ENCODE results near the gene RAB7B. TPM values are rescaled to one million over a fixed set of nuclear protein-coding genes. Genes with fewer than 3 reads are reported as not detected.

Gene RAB7B
- total and polyA plus RNA-seq, 2 donors = 6.4 to 8.6 TPM

- no peak overlapping the region for H3K4me3 ChIP-seq (ENCODE audit: low read length in 2 of 2)
- H3K27me3 ChIP-seq (ENCODE audit: control insufficient read depth in 2 of 2, insufficient read depth in 1 of 2, low read length in 1 of 2) = peaks cover 0 to 22% of the 10 kb centered on the region in 2 donors
- H3K4me1 ChIP-seq (ENCODE audit: control insufficient read depth in 2 of 2, insufficient read depth in 2 of 2, low read length in 2 of 2) = no peaks in the 10 kb centered on the region
- no peak for DNase-seq (ENCODE audit: low read depth in 6 of 9, low spot score in 9 of 9)
- WGBS = 71% methylated on average over 7 of the region's 7 CpGs
- H3K9me3 ChIP-seq (ENCODE audit: control insufficient read depth in 2 of 2, insufficient read depth in 1 of 2, low read length in 1 of 2) = no peaks in the 10 kb centered on the region
- no peak overlapping the region for H3K27ac ChIP-seq (ENCODE audit: low read depth in 1 of 2, low read length in 1 of 2)
- H3K36me3 ChIP-seq (ENCODE audit: control insufficient read depth in 2 of 2, insufficient read depth in 2 of 2, low read length in 1 of 2) = no peaks in the 10 kb centered on the region
Observed at GRCh38 chr1:205933671-205934618, 69.2 kb downstream of the RAB7B start.

- Histone ChIP-seq H3K4me1 (ENCODE audit: control insufficient read depth in 2 of 2, insufficient read depth in 2 of 2, low read length in 2 of 2) (no peaks in the 10 kb centered on the region), H3K36me3 (ENCODE audit: control insufficient read depth in 2 of 2, insufficient read depth in 2 of 2, low read length in 1 of 2) (no peaks in the 10 kb centered on the region), H3K27me3 (ENCODE audit: control insufficient read depth in 2 of 2, insufficient read depth in 1 of 2, low read length in 1 of 2) (peaks cover 0 to 16% of the 10 kb centered on the region in 2 donors), H3K27ac (ENCODE audit: low read depth in 1 of 2, low read length in 1 of 2) (no peak overlapping the region), H3K9me3 (ENCODE audit: control insufficient read depth in 2 of 2, insufficient read depth in 1 of 2, low read length in 1 of 2) (no peaks in the 10 kb centered on the region), H3K4me3 (ENCODE audit: low read length in 2 of 2) (no peak overlapping the region)
- DNase-seq (ENCODE audit: low read depth in 6 of 9, low spot score in 9 of 9) = no peak
- WGBS = 95% methylated on average over 6 of the region's 6 CpGs
Observed at GRCh38 chr1:205932776-205933175, 70.4 kb downstream of the RAB7B start.

DNA sequence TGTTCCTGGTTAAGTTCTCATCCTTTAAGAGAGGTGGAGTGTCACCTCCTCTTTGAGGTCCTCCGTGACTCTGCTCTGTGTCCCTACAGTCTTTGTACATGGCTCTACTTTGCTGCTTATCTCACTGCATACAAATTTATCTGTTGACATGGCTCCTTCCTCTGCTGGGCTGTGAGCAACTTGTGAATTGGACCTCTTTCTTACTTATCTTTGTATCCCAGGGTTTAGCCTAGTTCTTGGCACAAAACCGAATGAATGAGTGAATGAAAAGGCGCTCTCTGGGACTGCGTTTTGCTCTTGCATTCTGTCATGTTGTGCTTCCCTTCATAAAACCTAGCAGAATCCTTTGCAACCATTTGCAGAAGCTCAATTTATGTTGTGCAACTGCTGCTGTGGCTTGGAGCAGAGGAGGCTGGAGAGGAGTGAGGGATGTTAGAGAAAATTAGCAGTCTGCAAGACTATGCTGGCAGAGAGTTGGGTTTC lies 72.4 kb downstream of the RAB7B start:
- 85% methylated on average over 4 of the region's 4 CpGs for WGBS
- H3K4me3 ChIP-seq (ENCODE audit: low read length in 2 of 2) = no peak overlapping the region
- no peaks in the 10 kb centered on the region for H3K9me3 ChIP-seq (ENCODE audit: control insufficient read depth in 2 of 2, insufficient read depth in 1 of 2, low read length in 1 of 2)
- H3K27me3 ChIP-seq (ENCODE audit: control insufficient read depth in 2 of 2, insufficient read depth in 1 of 2, low read length in 1 of 2) = peaks cover 0 to 9% of the 10 kb centered on the region in 2 donors
- H3K4me1 ChIP-seq (ENCODE audit: control insufficient read depth in 2 of 2, insufficient read depth in 2 of 2, low read length in 2 of 2) = no peaks in the 10 kb centered on the region
- DNase-seq (ENCODE audit: low read depth in 6 of 9, low spot score in 9 of 9) = no peak
- H3K36me3 ChIP-seq (ENCODE audit: control insufficient read depth in 2 of 2, insufficient read depth in 2 of 2, low read length in 1 of 2) = no peaks in the 10 kb centered on the region
- no peak overlapping the region for H3K27ac ChIP-seq (ENCODE audit: low read depth in 1 of 2, low read length in 1 of 2)

- H3K27ac ChIP-seq (ENCODE audit: low read depth in 1 of 2, low read length in 1 of 2) = no peak overlapping the region
- 97% methylated on average over 1 of the region's 1 CpG for WGBS
- no peak overlapping the region for H3K4me3 ChIP-seq (ENCODE audit: low read length in 2 of 2)
Observed at GRCh38 chr1:205930195-205930577, 73.0 kb downstream of the RAB7B start.

DNA sequence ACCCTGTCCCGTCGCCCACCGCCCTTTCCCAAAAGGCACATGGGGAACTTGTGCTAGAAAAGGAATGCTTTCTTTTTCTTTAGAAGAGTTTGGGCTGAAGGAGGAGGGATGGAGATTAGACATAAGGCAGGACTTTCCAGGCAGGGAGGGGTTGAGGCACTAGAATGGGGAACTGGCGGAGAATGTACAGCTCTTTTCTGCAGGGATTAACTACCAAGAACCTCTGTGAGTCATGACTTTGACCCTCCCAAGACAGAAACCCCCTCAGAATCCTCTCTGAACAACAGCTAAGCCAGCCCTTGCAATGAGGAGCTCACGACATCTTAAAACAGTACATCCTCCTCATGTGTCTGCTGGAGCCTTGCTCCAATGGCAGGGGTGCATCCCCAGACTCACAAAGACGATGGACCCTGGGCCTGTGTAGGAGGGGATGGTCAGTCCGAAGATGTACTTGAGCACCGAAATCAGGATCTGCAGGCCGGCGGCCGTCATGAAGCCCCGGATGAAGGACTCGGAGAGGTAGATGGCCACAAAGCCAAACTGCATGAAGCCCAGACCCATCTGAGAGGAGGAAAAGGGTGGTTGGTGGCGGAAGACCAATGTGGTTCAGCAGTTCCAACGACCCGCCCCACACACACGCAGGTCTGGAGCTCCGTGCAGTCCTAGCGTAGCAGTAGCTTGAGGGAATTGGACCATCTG lies 73.5 kb downstream of the RAB7B start:
- Histone ChIP-seq H3K9me3 (ENCODE audit: control insufficient read depth in 2 of 2, insufficient read depth in 1 of 2, low read length in 1 of 2) (no peaks in the 10 kb centered on the region), H3K4me3 (ENCODE audit: low read length in 2 of 2) (no peak overlapping the region), H3K27me3 (ENCODE audit: control insufficient read depth in 2 of 2, insufficient read depth in 1 of 2, low read length in 1 of 2) (peaks cover 0 to 6% of the 10 kb centered on the region in 2 donors), H3K27ac (ENCODE audit: low read depth in 1 of 2, low read length in 1 of 2) (no peak overlapping the region), H3K4me1 (ENCODE audit: control insufficient read depth in 2 of 2, insufficient read depth in 2 of 2, low read length in 2 of 2) (no peaks in the 10 kb centered on the region), H3K36me3 (ENCODE audit: control insufficient read depth in 2 of 2, insufficient read depth in 2 of 2, low read length in 1 of 2) (no peaks in the 10 kb centered on the region)
- DNase-seq (ENCODE audit: low read depth in 6 of 9, low spot score in 9 of 9) = no peak
- 97% methylated on average over 19 of the region's 19 CpGs for WGBS

More at GRCh38 chr1:205930195-205930577, 73.0 kb downstream of the RAB7B start:
- Histone ChIP-seq H3K4me1 (ENCODE audit: control insufficient read depth in 2 of 2, insufficient read depth in 2 of 2, low read length in 2 of 2) (no peaks in the 10 kb centered on the region), H3K36me3 (ENCODE audit: control insufficient read depth in 2 of 2, insufficient read depth in 2 of 2, low read length in 1 of 2) (no peaks in the 10 kb centered on the region), H3K9me3 (ENCODE audit: control insufficient read depth in 2 of 2, insufficient read depth in 1 of 2, low read length in 1 of 2) (no peaks in the 10 kb centered on the region), H3K27me3 (ENCODE audit: control insufficient read depth in 2 of 2, insufficient read depth in 1 of 2, low read length in 1 of 2) (peaks cover 0 to 6% of the 10 kb centered on the region in 2 donors)
- DNase-seq (ENCODE audit: low read depth in 6 of 9, low spot score in 9 of 9) = no peak

- 97% methylated on average over 5 of the region's 5 CpGs for WGBS
- Histone ChIP-seq H3K4me3 (ENCODE audit: low read length in 2 of 2) (no peak overlapping the region), H3K27ac (ENCODE audit: low read depth in 1 of 2, low read length in 1 of 2) (no peak overlapping the region), H3K36me3 (ENCODE audit: control insufficient read depth in 2 of 2, insufficient read depth in 2 of 2, low read length in 1 of 2) (no peaks in the 10 kb centered on the region), H3K9me3 (ENCODE audit: control insufficient read depth in 2 of 2, insufficient read depth in 1 of 2, low read length in 1 of 2) (no peaks in the 10 kb centered on the region), H3K4me1 (ENCODE audit: control insufficient read depth in 2 of 2, insufficient read depth in 2 of 2, low read length in 2 of 2) (no peaks in the 10 kb centered on the region), H3K27me3 (ENCODE audit: control insufficient read depth in 2 of 2, insufficient read depth in 1 of 2, low read length in 1 of 2) (peaks cover 0 to 4% of the 10 kb centered on the region in 2 donors)
- no peak for DNase-seq (ENCODE audit: low read depth in 6 of 9, low spot score in 9 of 9)
Observed at GRCh38 chr1:205928317-205928716, 74.9 kb downstream of the RAB7B start.

DNA sequence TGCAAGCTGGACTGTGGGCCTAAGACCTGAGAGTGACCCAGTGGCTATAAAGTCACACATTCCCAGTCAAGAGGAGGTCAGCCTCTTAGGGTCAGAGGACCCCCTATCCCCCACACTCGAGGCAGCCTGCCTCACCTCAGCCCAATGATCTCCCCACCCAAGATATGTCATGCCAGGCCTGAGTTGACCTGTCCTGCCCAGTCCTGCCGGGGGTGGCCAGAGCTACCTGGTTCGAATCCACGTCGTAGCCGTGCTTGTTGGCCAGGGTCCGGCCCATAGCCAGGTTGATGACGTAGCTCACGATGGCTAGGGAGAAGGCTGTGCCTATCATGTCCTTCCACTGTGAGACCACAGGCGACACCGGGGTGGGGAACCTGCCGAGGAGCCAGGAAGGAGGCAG lies 75.5 kb downstream of the RAB7B start:
- peaks cover 0 to 3% of the 10 kb centered on the region in 2 donors for H3K27me3 ChIP-seq (ENCODE audit: control insufficient read depth in 2 of 2, insufficient read depth in 1 of 2, low read length in 1 of 2)
- H3K36me3 ChIP-seq (ENCODE audit: control insufficient read depth in 2 of 2, insufficient read depth in 2 of 2, low read length in 1 of 2) = no peaks in the 10 kb centered on the region
- no peak overlapping the region for H3K4me3 ChIP-seq (ENCODE audit: low read length in 2 of 2)
- no peak overlapping the region for H3K27ac ChIP-seq (ENCODE audit: low read depth in 1 of 2, low read length in 1 of 2)
- H3K9me3 ChIP-seq (ENCODE audit: control insufficient read depth in 2 of 2, insufficient read depth in 1 of 2, low read length in 1 of 2) = no peaks in the 10 kb centered on the region
- DNase-seq (ENCODE audit: low read depth in 6 of 9, low spot score in 9 of 9) = no peak
- H3K4me1 ChIP-seq (ENCODE audit: control insufficient read depth in 2 of 2, insufficient read depth in 2 of 2, low read length in 2 of 2) = no peaks in the 10 kb centered on the region
- 97% methylated on average over 12 of the region's 12 CpGs for WGBS

DNA sequence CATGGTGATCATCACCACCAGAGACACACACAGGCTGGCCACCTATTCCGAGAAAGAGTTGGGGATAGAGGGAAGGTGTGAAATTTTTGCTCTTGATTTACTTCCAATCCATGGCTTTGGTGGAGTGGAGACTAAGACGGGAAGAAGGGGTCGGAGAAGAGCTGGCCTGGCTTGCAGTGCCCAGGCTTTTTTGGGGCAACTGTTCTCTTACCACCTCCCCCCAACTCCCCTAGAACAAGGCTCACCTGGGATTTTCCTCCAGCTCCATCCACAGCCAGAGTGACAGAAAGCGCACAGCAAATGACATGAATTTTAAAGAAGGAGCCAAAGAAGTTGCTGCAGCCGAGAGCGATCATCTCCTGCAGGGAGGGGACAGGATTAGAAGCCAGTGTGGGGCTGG lies 75.9 kb downstream of the RAB7B start:
- WGBS = 98% methylated on average over 6 of the region's 6 CpGs
- H3K27ac ChIP-seq (ENCODE audit: low read depth in 1 of 2, low read length in 1 of 2) = no peak overlapping the region
- no peak for DNase-seq (ENCODE audit: low read depth in 6 of 9, low spot score in 9 of 9)
- H3K9me3 ChIP-seq (ENCODE audit: control insufficient read depth in 2 of 2, insufficient read depth in 1 of 2, low read length in 1 of 2) = no peaks in the 10 kb centered on the region
- no peak overlapping the region for H3K4me3 ChIP-seq (ENCODE audit: low read length in 2 of 2)
- no peaks in the 10 kb centered on the region for H3K27me3 ChIP-seq (ENCODE audit: control insufficient read depth in 2 of 2, insufficient read depth in 1 of 2, low read length in 1 of 2)
- H3K4me1 ChIP-seq (ENCODE audit: control insufficient read depth in 2 of 2, insufficient read depth in 2 of 2, low read length in 2 of 2) = no peaks in the 10 kb centered on the region
- no peaks in the 10 kb centered on the region for H3K36me3 ChIP-seq (ENCODE audit: control insufficient read depth in 2 of 2, insufficient read depth in 2 of 2, low read length in 1 of 2)
